ENCODE data around the gene PHC2. TPM values are rescaled to one million over a fixed set of nuclear protein-coding genes. Genes with fewer than 3 reads are reported as not detected.

Gene PHC2
- total and polyA plus RNA-seq, 2 of the 13 experiments (the other 11 are each of a cell fraction or from before 2014, with no cell fraction given) = 52.5 to 84.9 TPM

DNA sequence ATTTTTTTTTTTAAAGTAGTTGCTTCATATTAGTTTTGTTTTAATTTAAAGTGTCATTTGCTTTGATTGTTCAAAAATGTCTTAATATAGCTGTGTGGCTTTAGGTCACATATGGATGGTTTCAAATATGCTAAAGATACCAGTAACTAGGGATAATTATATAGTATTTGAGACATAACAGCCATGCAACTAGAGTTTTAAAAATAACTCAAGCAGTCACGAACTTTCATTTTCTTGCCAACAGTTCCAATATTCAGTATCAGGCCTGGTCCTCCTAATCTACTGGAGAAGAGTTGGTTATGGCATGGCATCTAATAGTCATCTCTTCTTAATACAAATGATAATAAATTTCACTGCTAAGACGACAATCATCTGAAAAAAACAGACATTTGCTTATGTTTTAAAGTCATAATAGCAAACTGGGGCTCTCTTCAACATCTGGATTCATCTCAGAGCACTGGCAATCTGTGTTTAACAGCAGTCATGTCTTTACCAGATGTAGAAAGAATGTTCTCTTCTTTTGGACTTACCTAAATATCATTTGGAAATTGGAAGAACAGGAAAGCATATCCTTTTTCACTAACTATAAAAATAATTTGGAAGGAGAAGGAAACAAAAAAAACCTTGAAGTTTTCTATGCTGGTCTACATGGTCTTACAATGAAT is 85.9 kb downstream of the PHC2 start:
- no peak for ATAC-seq
- TF ChIP-seq RBFOX2 (IDR thresholded peaks at IDR 0.05; ENCODE audit: low read depth, low read length) (0 out of 2 replicates have a peak, but pooled peaks have one; percentile 50), TCF7L2 (IDR thresholded peaks at IDR 0.05; ENCODE audit: low read depth, low read length) (no peak)
- Histone ChIP-seq H4K20me1 (ENCODE audit: insufficient read depth, low read length) (peaks cover 23% of the 10 kb centered on the region), H2AFZ (ENCODE audit: low read length) (no peak overlapping the region), H3K4me2 (ENCODE audit: low read depth, low read length) (peak overlapping the region; percentile 88), H3K79me2 (ENCODE audit: insufficient read depth, low read length) (peaks cover 84% of the 10 kb centered on the region), H3K4me1 (ENCODE audit: insufficient read depth, low read length) (peaks cover 82% of the 10 kb centered on the region), H3K36me3 (replicated peaks in 1 of 2; ENCODE audit: control insufficient read depth in 1 of 2, insufficient read depth in 2 of 2, low read length in 2 of 2) (peaks cover 2 to 22% of the 10 kb centered on the region in 2 experiments; a peak in 3 of 5 replicates), H3K4me3 (replicated peaks in 1 of 3; ENCODE audit: insufficient read depth in 1 of 3, low read depth in 2 of 3, low read length in 3 of 3) (peak overlapping the region in 2 of 3 experiments; percentile 11 to 94; a peak in 2 of 6 replicates), H3K9me3 (ENCODE audit: low read length) (no peaks in the 10 kb centered on the region), H3K27me3 (ENCODE audit: control insufficient read depth in 1 of 2, insufficient read depth in 2 of 2, low read length in 2 of 2) (no peaks in the 10 kb centered on the region; a peak in 1 of 5 replicates), H3K27ac (ENCODE audit: extremely low read length, insufficient read depth, low read length) (peak overlapping the region; percentile 92), H3K9ac (ENCODE audit: insufficient read depth, low read depth, low read length) (peak overlapping the region; percentile 64; the same call in 1 of the 2 replicates)
- intact Hi-C loops (cut with micrococcal nuclease; ENCODE audit: unreplicated experiment) = no loop called here
- 84% methylated on average over 2 of the region's 2 CpGs for WGBS (ENCODE audit: low lambda C conversion rate)
- no peak for FAIRE-seq
- in situ Hi-C loops (cut with HindIII; ENCODE audit: extremely low pct_ligation_motif_present, low pct_unique_long_range_greater_than_20kb) = no loop called here
- CTCF ChIA-PET (ENCODE audit: low intra/inter-chr PET ratio, low total read pairs) = no interaction called here
- POLR2A ChIA-PET = no interaction called here
- DNase-seq (ENCODE audit: low spot score) = no peak
- BruUV-seq (replicated peaks) = TSS peak; percentile 1

GRCh38 chr1:33343539-33343938 is 87.4 kb downstream of the PHC2 start:
- Histone ChIP-seq H3K79me2 (ENCODE audit: insufficient read depth, low read length) (peaks cover 90% of the 10 kb centered on the region), H2AFZ (ENCODE audit: low read length) (no peak overlapping the region), H4K20me1 (ENCODE audit: insufficient read depth, low read length) (peaks cover 38% of the 10 kb centered on the region), H3K4me3 (replicated peaks in 1 of 3; ENCODE audit: insufficient read depth in 1 of 3, low read depth in 2 of 3, low read length in 3 of 3) (no peak overlapping the region), H3K4me1 (ENCODE audit: insufficient read depth, low read length) (peaks cover 97% of the 10 kb centered on the region), H3K9ac (ENCODE audit: insufficient read depth, low read depth, low read length) (no peak overlapping the region), H3K9me3 (ENCODE audit: low read length) (no peaks in the 10 kb centered on the region), H3K27me3 (ENCODE audit: control insufficient read depth in 1 of 2, insufficient read depth in 2 of 2, low read length in 2 of 2) (no peaks in the 10 kb centered on the region; a peak in 1 of 5 replicates), H3K27ac (ENCODE audit: extremely low read length, insufficient read depth, low read length) (peak overlapping the region; percentile 47), H3K4me2 (ENCODE audit: low read depth, low read length) (peak overlapping the region; percentile 16; the same call in 1 of the 2 replicates), H3K36me3 (replicated peaks in 1 of 2; ENCODE audit: control insufficient read depth in 1 of 2, insufficient read depth in 2 of 2, low read length in 2 of 2) (peaks cover 2 to 22% of the 10 kb centered on the region in 2 experiments; a peak in 3 of 5 replicates)
- intact Hi-C loops (cut with micrococcal nuclease; ENCODE audit: unreplicated experiment) (no loop called here), in situ Hi-C loops (cut with HindIII; ENCODE audit: extremely low pct_ligation_motif_present, low pct_unique_long_range_greater_than_20kb) (no loop called here)
- FAIRE-seq (no peak), ATAC-seq (no peak), DNase-seq (ENCODE audit: low spot score) (no peak)
- no TSS peak for BruUV-seq (replicated peaks)
- CTCF ChIA-PET (ENCODE audit: low intra/inter-chr PET ratio, low total read pairs) = no interaction called here
- TF ChIP-seq ZBTB38 (CRISPR knock-in tag; IDR thresholded peaks at IDR 0.05) (peak; percentile 73), SAP130 (CRISPR knock-in tag; IDR thresholded peaks at IDR 0.05; ENCODE audit: low read depth) (0 out of 2 replicates have a peak, but pooled peaks have one; percentile 24), ZNF501 (CRISPR knock-in tag; IDR thresholded peaks at IDR 0.05) (no peak), CBX1 (IDR thresholded peaks at IDR 0.05; ENCODE audit: low read depth) (no peak), ZNF354B (CRISPR knock-in tag; IDR thresholded peaks at IDR 0.05) (no peak)
- POLR2A ChIA-PET = interaction anchor here (0.7 to 1.2 kb wide), 3 partner anchors 88 to 216 kb away, joined by 3 read pairs; no protein-coding TSS in a partner anchor
- 75% methylated on average over 5 of the region's 5 CpGs for WGBS (ENCODE audit: low lambda C conversion rate)

Measured in HepG2 (cell line).